ENCODE data around the gene DHRSX.
"Not testable (repeated sequence)": the region's sequence is repeated elsewhere in the genome, so short reads cannot be mapped to it uniquely, and the experiment has no call there.

The DHRSX gene

GRCh38 chrX:2388669-2389068, 112.1 kb downstream of the DHRSX start:
- no peak for DNase-seq

GRCh38 chrX:2387614-2388239, 113.0 kb downstream of the DHRSX start:
- no peak for DNase-seq

DNA sequence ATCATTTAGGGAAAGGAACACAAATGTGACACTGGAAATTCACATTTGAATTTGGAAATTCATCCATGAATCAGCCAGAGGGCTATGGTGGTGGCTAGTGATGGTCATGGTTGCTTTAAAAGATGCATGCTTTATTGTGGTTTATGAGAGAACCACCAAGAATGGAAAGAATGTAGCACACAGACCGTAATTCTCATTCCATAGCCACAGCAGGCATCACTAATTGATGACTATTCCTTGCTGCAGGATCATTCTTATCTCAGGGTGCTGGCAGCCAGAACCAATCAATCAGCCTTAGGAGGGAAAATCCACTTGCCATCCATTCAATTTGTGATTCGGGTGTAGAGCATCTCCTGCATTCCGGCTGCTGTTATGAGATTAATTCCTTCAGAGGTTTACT, 115.6 kb downstream of the DHRSX start:
- DNase-seq: no peak

- no peak for DNase-seq
Observed at GRCh38 chrX:2384486-2384885, 116.3 kb downstream of the DHRSX start.

- no peak for DNase-seq
Observed at GRCh38 chrX:2383735-2384134, 117.0 kb downstream of the DHRSX start.

DNA sequence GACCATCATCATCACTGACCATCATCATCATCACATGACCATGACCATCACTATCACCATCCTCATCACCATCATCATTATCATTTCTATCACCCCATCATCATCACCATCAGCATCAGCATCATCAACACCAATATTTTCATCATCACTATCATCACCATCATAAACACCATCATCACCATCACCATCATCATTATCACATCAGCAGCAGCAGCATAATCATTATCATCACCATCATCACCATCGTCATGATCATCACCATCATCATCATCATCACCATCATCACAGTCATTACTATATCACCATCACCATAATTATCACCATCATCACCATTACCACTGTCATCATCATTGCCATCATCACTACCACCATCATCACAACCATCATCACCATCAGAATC, 117.6 kb downstream of the DHRSX start:
- DNase-seq: no peak

DNA sequence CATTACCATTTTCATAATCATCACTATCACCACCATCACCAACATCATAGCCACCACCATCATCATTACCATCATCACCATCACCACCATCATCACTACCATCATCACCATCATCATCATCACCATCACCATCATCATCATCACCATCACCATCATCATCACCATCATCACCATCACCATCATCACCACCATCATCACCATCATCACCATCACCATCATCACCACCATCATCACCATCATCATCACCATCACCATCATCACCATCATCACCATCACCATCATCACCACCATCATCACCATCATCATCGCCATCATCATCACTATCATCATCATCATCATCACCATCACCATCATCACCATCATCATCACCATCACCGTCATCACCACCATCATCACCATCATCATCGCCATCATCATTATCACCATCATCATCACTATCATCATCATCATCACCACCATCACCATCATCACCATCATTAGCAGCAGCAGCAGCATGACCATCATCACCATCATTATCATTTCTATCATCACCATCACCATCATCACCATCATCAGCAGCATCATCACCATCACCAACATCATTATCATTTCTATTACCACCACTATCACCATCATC, 118.2 kb downstream of the DHRSX start:
- not testable (repeated sequence) for DNase-seq

DNA sequence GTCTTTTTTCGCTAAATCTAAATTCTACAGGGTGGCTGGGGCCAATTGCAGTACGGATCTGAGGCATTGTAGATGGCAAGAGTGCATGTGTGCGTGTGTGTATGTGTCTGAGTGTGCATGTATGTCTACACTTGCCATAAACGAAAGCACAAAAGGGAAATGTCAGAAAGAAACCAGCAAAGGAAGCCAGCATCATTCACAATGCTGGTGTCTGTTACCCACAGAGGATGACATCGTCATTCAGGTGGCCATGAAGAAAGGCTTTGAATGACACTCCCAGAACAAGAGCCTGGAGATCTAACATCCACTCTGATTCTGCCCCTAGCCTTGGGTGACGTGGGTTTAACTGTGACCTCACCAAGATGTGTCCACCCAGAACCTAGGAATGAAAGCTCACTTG, 124.6 kb downstream of the DHRSX start:
- no peak for DNase-seq

GRCh38 chrX:2374086-2374485, 126.7 kb downstream of the DHRSX start:
- no peak for DNase-seq

- no peak for DNase-seq
Observed at GRCh38 chrX:2373615-2374014, 127.2 kb downstream of the DHRSX start.

DNA sequence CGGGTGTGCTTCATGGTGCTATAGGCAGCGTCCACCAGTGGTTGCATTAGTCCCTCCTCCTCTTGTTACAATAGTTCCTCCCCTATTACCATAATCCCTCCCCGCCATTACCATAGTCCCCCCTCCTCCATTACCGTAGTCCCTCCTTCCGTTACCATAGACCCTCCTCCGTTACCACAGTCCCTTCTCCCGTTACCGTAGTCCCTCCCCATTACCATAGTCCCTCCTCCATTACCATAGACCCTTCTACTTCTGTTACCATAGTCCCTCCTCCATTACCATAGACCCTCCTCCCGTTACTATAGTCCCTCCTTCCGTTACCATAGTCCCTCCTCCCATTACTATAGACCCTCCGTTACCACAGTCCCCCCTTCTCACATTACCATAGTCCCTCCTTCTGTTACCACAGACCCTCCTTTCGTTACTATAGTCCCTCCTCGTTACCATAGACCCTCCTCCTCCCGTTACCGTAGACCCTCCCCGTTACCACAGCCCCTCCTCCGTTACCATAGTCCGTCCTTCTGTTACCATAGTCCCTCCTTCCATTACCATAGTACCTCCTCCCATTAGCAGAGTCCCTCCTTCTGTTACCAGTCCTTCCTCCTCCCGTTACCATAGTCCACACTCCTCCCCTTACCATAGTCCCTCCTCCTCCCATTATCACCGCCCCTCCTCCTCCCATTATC, 129.6 kb downstream of the DHRSX start:
- no peak for DNase-seq

- DNase-seq: no peak
Observed at GRCh38 chrX:2370456-2370855, 130.3 kb downstream of the DHRSX start.

- no peak for DNase-seq
Observed at GRCh38 chrX:2369206-2369605, 131.6 kb downstream of the DHRSX start.

GRCh38 chrX:2360731-2361130, 140.0 kb downstream of the DHRSX start:
- DNase-seq: no peak

- DNase-seq: not testable (repeated sequence)
Observed at GRCh38 chrX:2359522-2359921, 141.3 kb downstream of the DHRSX start.

GRCh38 chrX:2351999-2352995, 148.5 kb downstream of the DHRSX start:
- DNase-seq: no peak

DNA sequence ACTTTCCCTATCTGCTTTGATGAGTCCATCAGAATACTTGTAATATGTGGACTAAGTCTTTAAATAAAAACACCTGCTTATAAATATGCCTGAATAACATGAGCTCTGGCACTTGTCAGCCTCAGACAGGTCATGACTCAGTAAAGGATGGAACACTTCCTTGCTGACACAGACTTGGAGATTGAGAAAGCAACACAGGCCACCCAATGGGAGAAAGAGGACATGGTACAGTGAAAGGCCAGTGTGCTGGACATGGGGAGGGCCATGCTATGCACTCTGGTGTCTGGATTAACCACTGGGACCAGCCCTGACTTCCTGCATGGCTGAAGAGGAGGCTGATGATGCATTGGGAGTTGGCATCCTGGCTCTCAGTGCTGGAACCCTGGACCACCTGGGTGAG, 149.5 kb downstream of the DHRSX start:
- no peak for DNase-seq

- not testable (repeated sequence) for DNase-seq
Observed at GRCh38 chrX:2350703-2351102, 150.1 kb downstream of the DHRSX start.

- not testable (repeated sequence) for DNase-seq
Observed at GRCh38 chrX:2350036-2350435, 150.7 kb downstream of the DHRSX start.

GRCh38 chrX:2348211-2348610, 152.6 kb downstream of the DHRSX start:
- DNase-seq: no peak

DNA sequence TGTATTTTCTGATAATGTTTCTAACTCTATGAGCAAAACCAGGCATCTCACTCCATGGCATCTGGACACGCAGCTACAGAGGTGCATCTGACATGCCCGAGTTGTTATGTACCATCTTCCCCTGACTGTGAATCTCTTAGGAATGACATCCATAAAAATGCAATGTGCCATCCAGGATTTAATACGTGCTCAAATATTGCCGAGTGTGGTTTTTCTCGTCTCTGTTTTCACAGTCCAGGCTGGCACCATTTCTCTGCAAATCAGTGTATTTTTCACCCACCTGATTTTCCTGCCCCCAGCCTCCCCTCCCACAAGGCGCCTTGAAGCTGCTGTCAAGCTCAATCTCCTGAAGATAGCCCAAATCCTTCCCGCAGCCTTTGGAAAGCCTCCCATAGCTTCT, 154.6 kb downstream of the DHRSX start:
- DNase-seq: no peak

- no peak for DNase-seq
Observed at GRCh38 chrX:2345562-2345961, 155.2 kb downstream of the DHRSX start.

DNA sequence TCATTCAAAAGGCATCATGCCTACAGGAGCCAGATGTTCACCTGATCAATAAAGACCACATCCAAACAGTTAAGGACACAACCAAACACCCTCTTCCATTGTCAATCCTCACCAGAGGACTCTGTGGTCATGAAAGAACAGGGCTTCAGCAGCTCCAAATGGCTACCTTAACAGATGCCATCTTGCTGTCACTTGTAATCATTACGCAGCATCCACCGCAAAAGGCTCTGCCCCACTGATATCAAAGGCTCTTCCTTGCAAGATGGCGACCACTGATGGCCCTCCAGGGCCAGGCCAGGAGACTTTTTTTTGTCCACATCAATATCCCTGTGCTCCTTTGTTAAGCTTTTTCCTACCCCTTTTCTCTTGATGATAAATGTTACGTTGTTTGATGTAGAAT, 157.4 kb downstream of the DHRSX start:
- DNase-seq: no peak
